Measurements from ENCODE around the gene UTP11. TPM values are rescaled to one million over a fixed set of nuclear protein-coding genes. Genes with fewer than 3 reads are reported as not detected.

Gene UTP11
- total RNA-seq, 1 experiment from 2014 or later: 31.1 TPM

DNA sequence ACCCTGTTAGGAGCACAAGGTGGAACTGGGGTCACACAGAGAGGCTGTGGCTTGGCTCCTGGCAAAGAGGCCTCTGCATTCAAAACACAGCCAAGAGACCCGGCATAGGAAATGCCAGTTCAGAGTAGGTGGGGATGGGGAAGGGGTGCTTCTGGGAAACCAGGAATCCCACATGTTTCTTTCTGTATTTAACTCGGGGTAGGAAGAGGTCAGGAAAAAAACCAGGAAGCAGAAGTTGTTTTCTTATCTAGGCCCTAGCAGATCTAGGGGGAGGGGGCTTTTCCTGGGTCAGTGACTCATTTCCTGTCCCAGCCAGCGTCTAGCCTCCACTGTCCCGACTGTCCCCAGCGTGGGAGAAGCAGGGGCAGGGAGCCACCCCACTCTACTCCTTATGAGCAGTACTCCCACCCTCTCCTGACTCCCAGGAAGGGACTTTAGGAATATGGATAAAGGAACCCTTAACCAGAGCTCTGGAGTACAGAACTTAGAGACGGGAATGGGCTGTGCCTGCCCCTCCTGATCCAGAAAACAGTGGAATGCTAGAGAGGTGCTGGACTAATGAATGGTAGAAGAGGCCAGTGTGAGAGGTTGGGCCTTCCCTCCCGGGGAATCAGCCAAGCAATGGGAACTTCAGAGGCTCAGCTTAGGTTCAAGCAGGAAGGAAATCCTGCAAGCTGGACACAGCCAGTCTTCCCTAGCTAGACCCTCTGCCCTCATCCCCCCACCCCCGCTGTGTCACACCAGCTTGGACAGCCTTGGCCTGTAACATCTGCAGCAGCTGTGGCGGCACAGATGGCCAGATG, 12.9 kb upstream of the UTP11 start:
- H3K9me3 ChIP-seq (ENCODE audit: low read length): no peaks in the 10 kb centered on the region
- no peaks in the 10 kb centered on the region for H3K9me2 ChIP-seq (replicated peaks; ENCODE audit: insufficient read depth, low read length)
- H3K4me3 ChIP-seq (ENCODE audit: low read length): no peak overlapping the region
- H3K27me3 ChIP-seq (ENCODE audit: low read length): 0 out of 2 replicates have a peak, but pooled peaks cover 3% of the 10 kb centered on the region
- H3K36me3 ChIP-seq (ENCODE audit: insufficient read depth, low read length): no peaks in the 10 kb centered on the region
- H3K79me2 ChIP-seq (ENCODE audit: low read length): no peaks in the 10 kb centered on the region
- no peak overlapping the region for H3K4me2 ChIP-seq (ENCODE audit: low read depth, low read length, poor library complexity, severe bottlenecking)
- H2AFZ ChIP-seq (ENCODE audit: low read length): no peak overlapping the region
- no peaks in the 10 kb centered on the region for H4K20me1 ChIP-seq (ENCODE audit: insufficient read depth, low read depth, low read length)
- no peak overlapping the region for H3K27ac ChIP-seq (ENCODE audit: low read length)
- H3K4me1 ChIP-seq (ENCODE audit: low read length): peaks cover 7% of the 10 kb centered on the region
- no peak for DNase-seq
- no peak overlapping the region for H3K9ac ChIP-seq (ENCODE audit: low read length)

DNA sequence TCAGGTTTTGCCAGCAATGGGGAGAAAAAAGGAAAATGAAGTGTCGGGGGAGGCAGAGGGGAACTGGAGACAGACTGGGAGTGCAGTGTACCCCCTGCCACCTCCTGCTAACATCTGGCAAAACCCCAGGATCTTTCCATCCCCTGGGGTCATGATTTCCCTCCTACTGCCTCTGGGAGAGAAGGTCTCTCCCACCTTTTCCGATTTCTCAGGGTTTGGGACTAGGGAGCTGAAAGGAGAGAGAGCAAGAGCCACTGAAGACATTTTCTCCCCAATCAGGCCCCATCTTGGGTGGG, 12.4 kb upstream of the UTP11 start:
- H3K4me1 ChIP-seq (ENCODE audit: low read length): peaks cover 10% of the 10 kb centered on the region
- no peaks in the 10 kb centered on the region for H3K9me3 ChIP-seq (ENCODE audit: low read length)
- no peak for DNase-seq
- no peak overlapping the region for H3K4me2 ChIP-seq (ENCODE audit: low read depth, low read length, poor library complexity, severe bottlenecking)
- no peak overlapping the region for H3K4me3 ChIP-seq (ENCODE audit: low read length)
- no peaks in the 10 kb centered on the region for H3K79me2 ChIP-seq (ENCODE audit: low read length)
- H3K27me3 ChIP-seq (ENCODE audit: low read length): 0 out of 2 replicates have a peak, but pooled peaks cover 4% of the 10 kb centered on the region
- H3K9ac ChIP-seq (ENCODE audit: low read length): no peak overlapping the region
- H3K27ac ChIP-seq (ENCODE audit: low read length): no peak overlapping the region
- no peaks in the 10 kb centered on the region for H3K9me2 ChIP-seq (replicated peaks; ENCODE audit: insufficient read depth, low read length)
- H4K20me1 ChIP-seq (ENCODE audit: insufficient read depth, low read depth, low read length): no peaks in the 10 kb centered on the region
- no peaks in the 10 kb centered on the region for H3K36me3 ChIP-seq (ENCODE audit: insufficient read depth, low read length)
- no peak overlapping the region for H2AFZ ChIP-seq (ENCODE audit: low read length)

DNA sequence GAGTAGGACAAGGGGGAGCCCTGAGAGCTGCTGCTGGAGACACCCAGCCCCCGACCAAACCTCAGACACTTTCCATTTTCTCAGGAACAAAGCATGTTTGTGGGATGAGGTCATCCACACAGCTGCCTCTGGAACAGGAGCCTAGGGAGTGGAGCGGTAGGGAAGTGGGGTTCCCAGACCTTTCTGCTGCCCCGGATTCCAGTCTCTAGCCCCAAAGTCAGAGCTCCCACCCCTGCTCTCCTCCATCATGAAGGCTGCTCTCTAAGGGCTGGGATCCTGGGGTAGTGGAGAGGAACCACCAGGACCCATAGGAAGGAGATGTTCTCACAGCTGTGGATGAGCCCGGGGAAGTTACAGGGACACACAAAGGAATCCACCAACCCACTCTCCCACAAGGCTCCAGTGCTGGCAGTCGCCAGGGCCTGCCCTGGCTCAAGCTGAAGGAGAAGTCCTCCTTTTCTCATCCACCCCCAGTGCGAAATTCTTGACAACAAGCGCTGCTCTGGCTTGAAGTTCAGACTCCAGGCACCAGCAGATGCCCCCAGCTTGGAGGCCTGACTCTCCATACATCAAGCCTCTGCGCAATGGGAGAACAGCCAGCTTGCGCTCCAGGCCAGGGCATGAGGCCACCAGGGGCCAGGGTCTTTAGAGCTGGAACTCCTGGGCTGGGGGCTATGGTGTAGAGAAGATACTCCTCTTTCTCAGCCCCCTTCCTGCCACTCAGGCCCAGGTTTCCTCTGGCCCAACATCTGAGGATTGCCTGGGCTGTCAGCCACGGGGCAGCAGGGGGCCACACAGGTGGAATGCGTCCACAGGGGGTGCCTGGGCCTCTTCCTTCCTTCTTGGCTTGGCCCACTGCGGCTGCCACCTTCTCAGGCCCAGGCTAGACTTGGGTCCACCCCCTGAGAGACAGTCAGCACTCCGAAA, 11.7 kb upstream of the UTP11 start:
- no peak for DNase-seq

DNA sequence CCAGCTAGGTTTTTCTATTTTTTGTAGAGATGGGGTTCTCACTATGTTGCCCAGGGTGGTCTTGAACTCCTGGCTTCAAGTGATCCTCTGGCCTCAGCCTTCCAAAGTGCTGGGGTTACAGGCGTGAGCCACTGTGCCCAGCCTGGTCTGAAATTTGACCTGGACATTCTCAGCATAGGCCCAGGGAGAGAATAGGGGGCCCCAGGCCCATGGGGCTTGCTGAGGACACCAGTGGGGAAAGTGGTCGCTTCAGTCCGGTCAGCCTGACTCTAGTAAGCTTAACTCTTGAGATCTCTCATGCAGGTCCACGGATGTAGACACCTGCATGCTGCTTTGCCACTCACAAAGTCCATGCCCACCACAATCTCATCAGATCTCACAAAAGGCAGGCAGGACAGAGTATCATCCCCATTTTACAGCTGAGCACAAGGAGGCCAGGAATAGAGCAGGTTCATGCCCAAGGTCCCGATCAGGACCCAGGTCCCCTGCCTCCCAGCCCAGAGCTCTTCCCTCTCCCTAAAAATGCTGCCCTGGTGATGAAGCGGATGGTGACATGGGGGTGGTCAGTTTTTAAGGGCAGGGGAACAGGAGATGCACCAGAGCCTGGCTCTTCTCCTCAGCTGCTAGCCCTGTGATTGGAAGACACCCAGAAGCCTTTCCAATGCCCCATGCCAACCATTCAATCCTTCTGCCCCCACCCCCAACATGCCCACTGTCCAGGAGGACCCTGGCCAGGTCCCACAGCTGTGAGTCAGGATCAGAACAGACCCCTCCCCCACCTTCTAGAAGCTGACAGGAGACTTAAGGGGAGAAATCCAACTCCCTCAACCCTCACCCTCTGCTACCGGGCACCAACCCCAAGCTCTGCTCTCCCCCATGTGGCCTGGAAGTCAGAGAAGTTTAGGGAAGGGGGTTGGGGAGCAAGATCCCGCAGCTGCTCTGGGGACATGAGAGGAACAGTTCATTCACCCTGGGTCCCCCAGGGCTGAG, 9.0 kb upstream of the UTP11 start:
- no peak overlapping the region for H3K9ac ChIP-seq (ENCODE audit: low read length)
- peaks cover 10% of the 10 kb centered on the region for H3K4me1 ChIP-seq (ENCODE audit: low read length)
- DNase-seq: no peak
- H3K4me3 ChIP-seq (ENCODE audit: low read length): no peak overlapping the region
- no peaks in the 10 kb centered on the region for H4K20me1 ChIP-seq (ENCODE audit: insufficient read depth, low read depth, low read length)
- no peak overlapping the region for H2AFZ ChIP-seq (ENCODE audit: low read length)
- H3K9me2 ChIP-seq (replicated peaks; ENCODE audit: insufficient read depth, low read length): no peaks in the 10 kb centered on the region
- H3K9me3 ChIP-seq (ENCODE audit: low read length): no peaks in the 10 kb centered on the region
- no peak overlapping the region for H3K27ac ChIP-seq (ENCODE audit: low read length)
- H3K4me2 ChIP-seq (ENCODE audit: low read depth, low read length, poor library complexity, severe bottlenecking): peak overlapping the region; percentile 71
- 0 out of 2 replicates have a peak, but pooled peaks cover 4% of the 10 kb centered on the region for H3K27me3 ChIP-seq (ENCODE audit: low read length)
- no peaks in the 10 kb centered on the region for H3K79me2 ChIP-seq (ENCODE audit: low read length)
- no peaks in the 10 kb centered on the region for H3K36me3 ChIP-seq (ENCODE audit: insufficient read depth, low read length)

More for the DNA sequence above, 11.7 kb upstream of the UTP11 start:
- Histone ChIP-seq H3K9ac (ENCODE audit: low read length) (no peak overlapping the region), H3K4me3 (ENCODE audit: low read length) (no peak overlapping the region), H3K27me3 (ENCODE audit: low read length) (0 out of 2 replicates have a peak, but pooled peaks cover 4% of the 10 kb centered on the region), H3K36me3 (ENCODE audit: insufficient read depth, low read length) (no peaks in the 10 kb centered on the region), H3K79me2 (ENCODE audit: low read length) (no peaks in the 10 kb centered on the region), H3K9me2 (replicated peaks; ENCODE audit: insufficient read depth, low read length) (no peaks in the 10 kb centered on the region), H4K20me1 (ENCODE audit: insufficient read depth, low read depth, low read length) (no peaks in the 10 kb centered on the region), H3K27ac (ENCODE audit: low read length) (no peak overlapping the region), H3K4me1 (ENCODE audit: low read length) (peaks cover 10% of the 10 kb centered on the region), H2AFZ (ENCODE audit: low read length) (no peak overlapping the region), H3K9me3 (ENCODE audit: low read length) (no peaks in the 10 kb centered on the region), H3K4me2 (ENCODE audit: low read depth, low read length, poor library complexity, severe bottlenecking) (no peak overlapping the region)

DNA sequence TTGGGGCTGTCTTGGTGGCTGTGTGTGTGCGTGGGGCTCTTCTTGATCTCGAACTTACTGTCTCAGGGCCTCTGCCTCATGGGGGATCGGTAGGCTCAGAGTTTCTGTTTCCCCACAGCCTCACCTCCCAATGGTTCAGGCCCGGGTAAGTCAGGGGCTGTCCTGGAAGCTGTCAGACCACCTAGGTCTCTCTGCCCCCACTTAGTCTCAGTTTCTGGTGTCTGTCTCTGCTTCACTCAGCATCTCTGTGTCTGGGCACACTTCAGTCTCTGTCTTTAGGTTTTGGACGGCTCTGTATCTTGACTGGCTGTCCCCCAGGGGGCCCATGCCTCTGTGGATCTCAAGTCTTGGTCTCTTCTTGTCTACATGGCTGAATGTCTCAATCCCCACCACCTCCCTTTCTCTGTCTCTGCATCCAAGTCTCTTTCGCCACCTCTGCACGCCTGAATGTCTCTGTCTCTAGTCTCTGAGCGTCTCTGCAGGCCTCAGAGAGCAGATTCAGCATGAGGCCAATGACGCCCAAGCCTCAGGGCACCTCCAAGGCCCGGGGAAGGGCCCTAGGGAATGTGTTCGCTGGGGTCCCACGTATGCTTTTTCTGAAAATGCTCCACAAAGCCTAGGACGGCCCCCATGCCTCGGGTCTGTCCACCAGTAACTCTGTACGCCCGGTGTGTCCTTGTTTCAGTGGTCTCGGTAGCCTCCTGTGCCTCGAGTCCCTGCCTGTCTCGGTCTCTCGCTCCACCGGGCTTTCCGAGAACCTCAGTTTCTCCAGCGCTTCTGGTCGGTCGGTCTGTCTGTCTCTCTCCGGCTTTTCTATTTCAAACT, 8.0 kb upstream of the UTP11 start:
- DNase-seq: no peak
- H3K9me2 ChIP-seq (replicated peaks; ENCODE audit: insufficient read depth, low read length): no peaks in the 10 kb centered on the region
- no peaks in the 10 kb centered on the region for H4K20me1 ChIP-seq (ENCODE audit: insufficient read depth, low read depth, low read length)
- no peak overlapping the region for H3K27ac ChIP-seq (ENCODE audit: low read length)
- H3K36me3 ChIP-seq (ENCODE audit: insufficient read depth, low read length): no peaks in the 10 kb centered on the region
- H3K4me3 ChIP-seq (ENCODE audit: low read length): peak overlapping the region; percentile 64; the same call in 1 of the 2 replicates
- H3K9me3 ChIP-seq (ENCODE audit: low read length): no peaks in the 10 kb centered on the region
- H3K4me2 ChIP-seq (ENCODE audit: low read depth, low read length, poor library complexity, severe bottlenecking): peak overlapping the region; percentile 71
- H3K9ac ChIP-seq (ENCODE audit: low read length): peak overlapping the region; percentile 60
- H2AFZ ChIP-seq (ENCODE audit: low read length): peak overlapping the region; percentile 14; the same call in 1 of the 2 replicates
- peaks cover 10% of the 10 kb centered on the region for H3K4me1 ChIP-seq (ENCODE audit: low read length)
- H3K79me2 ChIP-seq (ENCODE audit: low read length): no peaks in the 10 kb centered on the region
- 0 out of 2 replicates have a peak, but pooled peaks cover 4% of the 10 kb centered on the region for H3K27me3 ChIP-seq (ENCODE audit: low read length)

DNA sequence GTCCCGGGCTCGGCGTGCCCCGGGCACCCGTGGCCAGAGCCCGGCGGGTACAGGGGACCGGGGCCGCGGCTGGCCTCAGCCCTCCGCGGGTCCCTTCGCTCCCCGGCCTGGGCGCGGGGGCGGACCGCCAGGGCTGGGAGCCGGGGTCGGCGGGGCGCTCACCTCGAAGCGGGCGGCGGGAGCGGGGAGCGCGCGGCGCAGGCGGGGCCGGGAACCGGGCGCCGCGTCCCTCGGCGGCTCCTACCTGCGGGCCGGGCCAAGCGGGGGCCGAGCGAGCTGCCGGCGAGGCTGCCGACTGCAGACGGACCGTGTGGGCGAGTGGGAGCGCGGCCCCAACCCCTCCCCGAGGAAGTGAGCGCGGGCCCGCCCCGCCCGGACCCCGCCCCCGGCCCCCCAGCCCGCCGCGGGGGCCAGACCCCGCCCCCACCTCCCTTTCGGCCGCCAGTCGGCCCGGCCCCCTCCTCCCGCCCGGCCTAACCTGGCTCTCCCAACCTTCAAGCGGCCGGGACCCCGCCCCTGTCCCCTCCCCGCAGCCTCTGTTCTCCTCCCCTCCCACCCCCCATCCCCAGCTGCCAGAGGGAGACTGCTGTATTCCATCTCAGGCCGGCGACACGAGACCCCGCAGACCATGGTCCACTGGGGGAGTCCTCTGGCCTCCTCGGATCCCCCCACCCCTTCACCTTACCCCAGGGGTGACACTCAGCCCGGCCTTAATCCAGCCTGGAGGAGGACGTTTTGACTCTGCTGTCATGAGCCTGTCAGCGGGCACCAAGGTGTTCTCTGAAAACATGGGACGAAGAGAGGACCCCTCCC, 7.1 kb upstream of the UTP11 start, which contains the start of gene FHL3:
FHL3 (minus strand) TSS at position 320 of the 813 bp plus-strand sequence. CDS start 6,102 bp downstream, outside the sequence.
- Histone ChIP-seq H3K4me2 (ENCODE audit: low read depth, low read length, poor library complexity, severe bottlenecking) (peak within 1 kb of the TSS; percentile 71), H3K36me3 (ENCODE audit: insufficient read depth, low read length) (no peaks in the 10 kb centered on the region), H4K20me1 (ENCODE audit: insufficient read depth, low read depth, low read length) (no peaks in the 10 kb centered on the region), H3K4me1 (ENCODE audit: low read length) (peaks cover 10% of the 10 kb centered on the region), H3K79me2 (ENCODE audit: low read length) (no peaks in the 10 kb centered on the region), H3K9me3 (ENCODE audit: low read length) (no peaks in the 10 kb centered on the region), H3K9ac (ENCODE audit: low read length) (peak within 1 kb of the TSS; percentile 60), H3K9me2 (replicated peaks; ENCODE audit: insufficient read depth, low read length) (no peaks in the 10 kb centered on the region), H3K27me3 (ENCODE audit: low read length) (0 out of 2 replicates have a peak, but pooled peaks cover 4% of the 10 kb centered on the region), H2AFZ (ENCODE audit: low read length) (peak within 1 kb of the TSS; percentile 14; the same call in 1 of the 2 replicates), H3K4me3 (ENCODE audit: low read length) (peak within 1 kb of the TSS; percentile 64; the same call in 1 of the 2 replicates), H3K27ac (ENCODE audit: low read length) (no peak within 1 kb of the TSS)
- DNase-seq: peak; percentile 65

All from Karpas-422 (cell line).